WERI-Rb-1 (cell line): ENCODE results near the gene CCDC110.

Experiments
- DNase-seq: peaks from one replicate; pipeline ENCODE4 v3.0.0-alpha.2; 2020
- H3K27ac ChIP-seq: fragments of 250-450 bp; sonication (Bioruptor Pico); 2 replicates; pipeline ENCODE4 v1.5.1; 2020; ENCODE audit warnings: mild to moderate bottlenecking, moderate library complexity
- H3K27me3 ChIP-seq: fragments of 250-450 bp; sonication (Bioruptor Pico); 2 replicates; pipeline ENCODE4 v1.5.1; 2021; ENCODE audit warnings: mild to moderate bottlenecking, low read depth, moderate library complexity; ENCODE audit not compliant: insufficient read depth, severe bottlenecking
- H3K36me3 ChIP-seq: fragments of 250-450 bp; sonication (Bioruptor Pico); 2 replicates; pipeline ENCODE4 v1.5.1; 2020; ENCODE audit warnings: mild to moderate bottlenecking, moderate library complexity
- H3K4me3 ChIP-seq: 2 replicates; pipeline ENCODE4 v1.5.1; 2011; ENCODE audit warnings: low read depth, mild to moderate bottlenecking, control low read depth, low read length
- H3K9me3 ChIP-seq: fragments of 250-450 bp; sonication (Bioruptor Pico); 2 replicates; pipeline ENCODE4 v1.5.1; 2021; ENCODE audit warnings: mild to moderate bottlenecking, moderate library complexity; ENCODE audit not compliant: severe bottlenecking
- TF ChIP-seq, protein P1 (sequence below): IDR thresholded peaks from 2 replicates; pipeline ENCODE4 v1.5.1; 2011; ENCODE audit warnings: low read depth, mild to moderate bottlenecking, control low read depth, inconsistent platforms, low read length

CCDC110 gene

DNA sequence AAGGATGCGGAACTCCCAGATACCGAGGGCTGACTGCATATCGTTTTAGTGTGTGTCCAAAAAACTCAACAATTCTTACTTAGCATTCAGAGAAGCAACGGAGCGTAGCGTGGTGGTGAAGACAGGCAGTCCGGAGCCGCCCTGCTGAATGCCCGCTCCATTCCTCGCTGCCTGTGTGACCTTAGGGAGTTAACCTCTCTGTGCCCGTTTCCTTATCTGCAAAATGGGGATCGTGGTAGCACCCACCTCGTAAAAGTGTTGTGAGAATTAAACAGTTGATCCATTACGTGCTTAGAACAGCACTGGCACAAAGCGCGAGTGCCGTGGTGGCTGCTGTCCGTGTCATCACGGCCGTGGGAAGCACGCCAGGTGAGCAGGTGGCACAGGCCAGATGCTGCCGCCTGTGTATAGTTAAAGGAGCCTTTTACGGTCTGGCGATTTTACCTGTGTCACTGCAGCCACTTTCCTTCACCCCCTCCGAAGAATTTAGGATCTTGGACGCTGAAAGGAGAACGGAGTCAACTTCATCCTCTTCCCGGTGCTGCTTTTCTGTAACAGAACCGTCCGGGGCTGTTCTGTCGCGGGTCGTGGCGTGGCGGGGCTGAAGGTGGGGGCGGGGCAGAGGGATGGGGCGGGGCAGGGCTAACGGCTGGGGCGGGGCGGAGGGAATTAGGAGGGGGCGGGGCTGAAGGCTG, 885 bp downstream of the CCDC110 start:
- Histone ChIP-seq H3K27me3 (no peaks in the 10 kb centered on the region), H3K9me3 (no peaks in the 10 kb centered on the region), H3K4me3 (peak overlapping the region; percentile 79), H3K27ac (no peak overlapping the region), H3K36me3 (no peaks in the 10 kb centered on the region)
- peak; percentile 35 for DNase-seq
- TF ChIP-seq, protein P1, sequence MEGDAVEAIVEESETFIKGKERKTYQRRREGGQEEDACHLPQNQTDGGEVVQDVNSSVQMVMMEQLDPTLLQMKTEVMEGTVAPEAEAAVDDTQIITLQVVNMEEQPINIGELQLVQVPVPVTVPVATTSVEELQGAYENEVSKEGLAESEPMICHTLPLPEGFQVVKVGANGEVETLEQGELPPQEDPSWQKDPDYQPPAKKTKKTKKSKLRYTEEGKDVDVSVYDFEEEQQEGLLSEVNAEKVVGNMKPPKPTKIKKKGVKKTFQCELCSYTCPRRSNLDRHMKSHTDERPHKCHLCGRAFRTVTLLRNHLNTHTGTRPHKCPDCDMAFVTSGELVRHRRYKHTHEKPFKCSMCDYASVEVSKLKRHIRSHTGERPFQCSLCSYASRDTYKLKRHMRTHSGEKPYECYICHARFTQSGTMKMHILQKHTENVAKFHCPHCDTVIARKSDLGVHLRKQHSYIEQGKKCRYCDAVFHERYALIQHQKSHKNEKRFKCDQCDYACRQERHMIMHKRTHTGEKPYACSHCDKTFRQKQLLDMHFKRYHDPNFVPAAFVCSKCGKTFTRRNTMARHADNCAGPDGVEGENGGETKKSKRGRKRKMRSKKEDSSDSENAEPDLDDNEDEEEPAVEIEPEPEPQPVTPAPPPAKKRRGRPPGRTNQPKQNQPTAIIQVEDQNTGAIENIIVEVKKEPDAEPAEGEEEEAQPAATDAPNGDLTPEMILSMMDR = no peak

DNA sequence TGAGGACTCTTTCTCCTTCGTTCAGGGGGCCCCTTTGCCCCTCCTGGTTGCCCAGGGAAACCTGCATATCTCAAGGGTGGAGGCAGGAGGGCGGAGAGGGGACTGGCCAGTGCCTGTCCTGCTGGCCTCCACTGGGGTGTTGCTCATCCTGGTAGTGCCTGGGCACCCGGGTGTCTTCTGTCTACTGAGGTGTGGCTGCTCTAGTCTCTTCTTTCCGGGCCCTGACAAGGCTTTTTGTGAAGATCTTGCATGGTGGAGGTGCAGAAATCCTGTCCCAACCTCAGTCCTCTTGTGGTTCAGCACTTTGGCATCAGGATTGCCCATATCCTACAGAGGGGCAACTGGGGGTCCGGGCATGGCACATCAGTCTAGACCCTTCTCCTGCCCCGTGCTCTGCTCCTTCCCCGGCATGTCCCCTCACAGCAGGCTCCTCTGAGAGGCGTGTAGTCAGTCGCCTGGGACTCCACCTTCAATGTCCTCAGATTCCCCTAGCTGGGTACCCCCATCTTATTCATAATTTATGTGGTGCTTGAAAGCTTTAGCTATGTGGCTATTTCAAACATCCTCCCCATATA, 1.9 kb downstream of the CCDC110 start:
- no peaks in the 10 kb centered on the region for H3K27me3 ChIP-seq
- no peaks in the 10 kb centered on the region for H3K36me3 ChIP-seq
- no peak overlapping the region for H3K4me3 ChIP-seq
- H3K9me3 ChIP-seq = no peaks in the 10 kb centered on the region
- H3K27ac ChIP-seq = no peak overlapping the region
- TF ChIP-seq, protein P1 = no peak
- no peak for DNase-seq

- H3K4me3 ChIP-seq = no peak overlapping the region
- TF ChIP-seq, protein P1 = no peak
- H3K27me3 ChIP-seq = no peaks in the 10 kb centered on the region
- DNase-seq = no peak
- H3K36me3 ChIP-seq = no peaks in the 10 kb centered on the region
- no peak overlapping the region for H3K27ac ChIP-seq
- H3K9me3 ChIP-seq = no peaks in the 10 kb centered on the region
Observed at GRCh38 chr4:185468999-185469398, 2.5 kb downstream of the CCDC110 start.

GRCh38 chr4:185467991-185468390, 3.5 kb downstream of the CCDC110 start:
- Histone ChIP-seq H3K4me3 (no peak overlapping the region), H3K36me3 (no peaks in the 10 kb centered on the region)
- TF ChIP-seq, protein P1 = no peak

DNA sequence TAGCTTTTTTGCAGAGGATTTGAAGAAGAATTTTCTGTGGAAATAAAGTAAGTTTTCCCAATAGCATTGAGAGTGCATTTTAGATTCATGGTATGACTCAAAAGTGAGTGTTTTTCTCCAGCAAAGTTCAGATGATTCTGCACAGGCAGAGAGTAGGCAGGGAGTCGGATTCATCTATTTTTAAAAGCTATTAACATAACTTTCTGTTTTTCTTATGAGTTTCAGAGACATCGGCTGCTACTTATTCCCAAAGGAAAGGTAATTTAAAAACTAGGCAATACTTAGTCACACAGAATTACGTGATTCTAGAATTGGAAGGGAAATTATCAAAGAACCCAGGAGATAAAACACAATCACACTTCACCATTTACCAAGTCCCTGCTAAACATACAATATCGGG, 4.4 kb downstream of the CCDC110 start:
- no peaks in the 10 kb centered on the region for H3K36me3 ChIP-seq
- no peaks in the 10 kb centered on the region for H3K27me3 ChIP-seq
- DNase-seq = no peak
- H3K9me3 ChIP-seq = no peaks in the 10 kb centered on the region
- no peak overlapping the region for H3K4me3 ChIP-seq
- H3K27ac ChIP-seq = no peak overlapping the region
- TF ChIP-seq, protein P1 = no peak

More at GRCh38 chr4:185467991-185468390, 3.5 kb downstream of the CCDC110 start:
- DNase-seq = no peak
- Histone ChIP-seq H3K9me3 (no peaks in the 10 kb centered on the region), H3K27me3 (no peaks in the 10 kb centered on the region), H3K27ac (no peak overlapping the region)

DNA sequence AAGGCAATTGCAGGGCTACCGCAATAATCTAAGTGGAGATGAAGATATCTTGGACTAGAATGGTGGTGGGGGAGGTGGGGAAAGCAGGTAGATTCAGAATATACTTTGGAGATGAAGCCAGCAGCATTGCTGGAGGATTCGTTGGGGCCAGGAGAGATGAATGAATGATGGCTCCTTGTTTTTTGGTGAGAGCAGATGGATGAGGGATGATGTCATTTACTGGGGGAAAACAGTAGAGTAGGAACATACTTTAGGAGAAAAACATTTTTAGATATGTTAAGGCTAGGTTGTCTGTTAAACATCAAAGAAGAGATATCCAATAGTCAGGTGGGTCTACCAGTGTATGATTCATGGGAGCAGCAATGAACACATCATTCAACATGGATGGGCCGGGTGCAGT, 5.8 kb downstream of the CCDC110 start:
- DNase-seq = no peak
- TF ChIP-seq, protein P1 = no peak
- Histone ChIP-seq H3K4me3 (no peak overlapping the region), H3K36me3 (no peaks in the 10 kb centered on the region), H3K9me3 (no peaks in the 10 kb centered on the region), H3K27me3 (no peaks in the 10 kb centered on the region), H3K27ac (no peak overlapping the region)
